ENCODE data around the gene RNF8.

GRCh38 chr6:37319856-37320480 is 33.8 kb upstream of the RNF8 start:
- no peak for TF ChIP-seq CTCF (IDR thresholded peaks at IDR 0.05; ENCODE audit: low read length)
- TF ChIP-seq EZH2 (optimal IDR thresholded peaks at IDR 0.05; ENCODE audit: low read depth, low read length), result no peak
- no peak for TF ChIP-seq EZH2phosphoT487 (IDR thresholded peaks at IDR 0.05; ENCODE audit: low read length)
